H1 (cell line): Measurements from ENCODE around the gene ADAMTS13. TPM values are rescaled to one million over a fixed set of nuclear protein-coding genes. Genes with fewer than 3 reads are reported as not detected.

Source experiments
- CTCF ChIA-PET: fragments of 300-600 bp; sonication (Branson Sonifier 250); formaldehyde crosslinking; loops from one replicate; lab custom pipeline; 2021; ENCODE audit not compliant: partially characterized antibody; lab: Charles Lee
- POLR2A ChIA-PET: fragments of 300-600 bp; sonication (Branson Sonifier 250); formaldehyde crosslinking; loops from one replicate; lab custom pipeline; 2021; ENCODE audit warnings: inconsistent platforms; ENCODE audit not compliant: partially characterized antibody; lab: Charles Lee
- DNase-seq, 2 experiments: peaks; one replicate each; pipeline versions ENCODE4 v3.0.0 to v3.0.0-alpha.2; 2010 to 2022; ENCODE audit warnings: low spot score in 2 of 2, low read depth in 1 of 2, mixed read lengths in 1 of 2
- FAIRE-seq: peaks from 2 replicates; lab custom pipeline; 2011; peaks lifted over from hg19 to GRCh38; lab: Jason Lieb, UNC
- H2AFZ ChIP-seq: 2 replicates; pipeline ENCODE4 v1.8.1; 2012; ENCODE audit warnings: low read length, inconsistent platforms
- H2AK5ac ChIP-seq: 2 replicates; pipeline ENCODE4 v1.6.1; 2013; ENCODE audit warnings: low read depth, low read length
- H2BK120ac ChIP-seq: replicated peaks from 2 replicates; pipeline ENCODE3; 2013; ENCODE audit warnings: low read depth, low read length, inconsistent platforms
- H2BK12ac ChIP-seq: 2 replicates; pipeline ENCODE4 v1.6.1; 2013; ENCODE audit warnings: low read depth, low read length
- H2BK15ac ChIP-seq: 2 replicates; pipeline ENCODE4 v1.6.1; 2013; ENCODE audit warnings: low read length
- H2BK20ac ChIP-seq: 2 replicates; pipeline ENCODE4 v1.6.1; 2013; ENCODE audit warnings: low read length
- H2BK5ac ChIP-seq: 2 replicates; pipeline ENCODE4 v1.6.1; 2013; ENCODE audit warnings: low read depth, low read length
- H3K14ac ChIP-seq: 2 replicates; pipeline ENCODE4 v1.6.1; 2013; ENCODE audit warnings: inconsistent platforms; ENCODE audit not compliant: insufficient read length
- H3K18ac ChIP-seq: 2 replicates; pipeline ENCODE4 v1.6.1; 2013; ENCODE audit warnings: low read length; ENCODE audit errors: extremely low read depth
- H3K23ac ChIP-seq: 2 replicates; pipeline ENCODE4 v1.6.1; 2013; ENCODE audit warnings: inconsistent platforms; ENCODE audit not compliant: insufficient read length
- H3K23me2 ChIP-seq: 2 replicates; pipeline ENCODE4 v1.6.1; 2013; ENCODE audit warnings: low read depth, low read length
- H3K27ac ChIP-seq: 2 replicates; pipeline ENCODE4 v1.6.1; 2011; ENCODE audit warnings: low read depth, low read length, inconsistent platforms
- H3K27me3 ChIP-seq, 4 experiments: replicated peaks in 1 of 4; 1 replicate in 1 of 4; 2 replicates in 3 of 4; pipeline versions ENCODE4 v1.6.1 to v1.8.1; 2011 to 2013; ENCODE audit warnings: low read length in 3 of 4, mild to moderate bottlenecking in 3 of 4, inconsistent platforms in 2 of 4, mixed read lengths in 2 of 4, moderate library complexity in 1 of 4; ENCODE audit not compliant: control insufficient read depth in 3 of 4, insufficient read depth in 3 of 4; ENCODE audit errors: extremely low read depth in 1 of 4
- H3K36me3 ChIP-seq, 4 experiments: 2 replicates each; pipeline versions ENCODE4 v1.6.1 to v1.8.1; 2011 to 2013; ENCODE audit warnings: mild to moderate bottlenecking in 4 of 4, low read length in 3 of 4, moderate library complexity in 2 of 4, control low read depth in 1 of 4, inconsistent platforms in 1 of 4; ENCODE audit not compliant: insufficient read depth in 4 of 4, control insufficient read depth in 2 of 4
- H3K4ac ChIP-seq: replicated peaks from 2 replicates; pipeline ENCODE3; 2013; ENCODE audit warnings: low read length, low read depth, mixed read lengths, inconsistent platforms; ENCODE audit not compliant: insufficient read length
- H3K4me1 ChIP-seq, 4 experiments: replicated peaks in 1 of 4; 1 replicate in 1 of 4; 2 replicates in 3 of 4; pipeline versions ENCODE4 v1.6.1 to v1.8.1; 2011 to 2013; ENCODE audit warnings: low read length in 3 of 4, inconsistent platforms in 2 of 4, mixed read lengths in 1 of 4; ENCODE audit not compliant: insufficient read depth in 4 of 4, control insufficient read depth in 3 of 4
- H3K4me2 ChIP-seq, 2 experiments: 2 replicates each; pipeline versions ENCODE4 v1.6.1 to v1.8.1; 2011 to 2013; ENCODE audit warnings: low read depth in 2 of 2, low read length in 2 of 2, control low read depth in 1 of 2, inconsistent platforms in 1 of 2, mild to moderate bottlenecking in 1 of 2; ENCODE audit not compliant: insufficient read depth in 1 of 2
- H3K4me3 ChIP-seq, 4 experiments: fragments of 200-600, 300-600 bp in 1 of 4; sonication (generic), shearing (Covaris generic), sonication (Bioruptor Twin) in 1 of 4; 2 replicates each; pipeline versions ENCODE4 v1.5.1 to v1.8.1; 2011 to 2016; ENCODE audit warnings: low read length in 4 of 4, low read depth in 3 of 4, control low read depth in 2 of 4, inconsistent platforms in 2 of 4, mild to moderate bottlenecking in 2 of 4, mixed read lengths in 1 of 4, moderate library complexity in 1 of 4; ENCODE audit not compliant: insufficient read depth in 2 of 4; ENCODE audit errors: extremely low read depth in 1 of 4
- H3K56ac ChIP-seq: replicated peaks from 2 replicates; pipeline ENCODE3; 2013; ENCODE audit warnings: low read depth, mild to moderate bottlenecking, mixed read lengths, low read length, inconsistent platforms; ENCODE audit not compliant: insufficient read length
- H3K79me1 ChIP-seq: 2 replicates; pipeline ENCODE4 v1.6.1; 2013; ENCODE audit warnings: low read depth, low read length, control low read depth
- H3K79me2 ChIP-seq, 2 experiments: 2 replicates each; pipeline versions ENCODE4 v1.6.1 to v1.8.1; 2012 to 2013; ENCODE audit warnings: low read length in 2 of 2, mild to moderate bottlenecking in 2 of 2, inconsistent platforms in 1 of 2; ENCODE audit not compliant: insufficient read depth in 2 of 2, control insufficient read depth in 1 of 2
- H3K9ac ChIP-seq, 4 experiments: replicated peaks in 1 of 4; 1 replicate in 1 of 4; 2 replicates in 3 of 4; pipeline versions ENCODE4 v1.6.1 to v1.8.1; 2011 to 2013; ENCODE audit warnings: low read depth in 3 of 4, low read length in 3 of 4, control low read depth in 2 of 4, mild to moderate bottlenecking in 2 of 4, moderate library complexity in 2 of 4, inconsistent platforms in 1 of 4; ENCODE audit errors: extremely low read depth in 1 of 4
- H3K9me3 ChIP-seq, 2 experiments: 2 replicates each; pipeline versions ENCODE4 v1.6.1 to v1.8.1; 2012 to 2013; ENCODE audit warnings: mild to moderate bottlenecking in 2 of 2, moderate library complexity in 2 of 2, control low read depth in 1 of 2, inconsistent platforms in 1 of 2, low read depth in 1 of 2, low read length in 1 of 2, mixed read lengths in 1 of 2; ENCODE audit not compliant: insufficient read depth in 2 of 2
- H4K20me1 ChIP-seq, 2 experiments: replicated peaks in 1 of 2; 2 replicates each; pipeline versions ENCODE3 to v1.8.1; 2011 to 2013; ENCODE audit warnings: inconsistent platforms in 2 of 2, low read length in 2 of 2, mild to moderate bottlenecking in 1 of 2; ENCODE audit not compliant: insufficient read depth in 2 of 2, control insufficient read depth in 1 of 2
- H4K5ac ChIP-seq: 2 replicates; pipeline ENCODE4 v1.6.1; 2013; ENCODE audit warnings: low read length, low read depth, mixed read lengths, inconsistent platforms; ENCODE audit not compliant: insufficient read length
- H4K8ac ChIP-seq: 2 replicates; pipeline ENCODE4 v1.8.0; 2013; ENCODE audit warnings: mild to moderate bottlenecking, moderate library complexity, low read length, inconsistent platforms; ENCODE audit not compliant: insufficient read depth; ENCODE audit errors: extremely low read depth
- H4K91ac ChIP-seq: replicated peaks from 2 replicates; pipeline ENCODE3; 2013; ENCODE audit warnings: low read length, mixed read lengths, inconsistent platforms; ENCODE audit not compliant: insufficient read length
- EGR1 ChIP-seq: IDR thresholded peaks from 2 replicates; pipeline ENCODE4 v1.6.1; 2011; ENCODE audit warnings: low read depth, low read length, borderline replicate concordance
- EP300 ChIP-seq, 2 experiments: IDR thresholded peaks; 1 replicate in 1 of 2; 2 replicates in 1 of 2; pipeline ENCODE4 v1.6.1; 2011 to 2012; ENCODE audit warnings: low read depth in 2 of 2, low read length in 2 of 2, mild to moderate bottlenecking in 2 of 2, borderline replicate concordance in 1 of 2, inconsistent platforms in 1 of 2, moderate library complexity in 1 of 2
- EZH2 ChIP-seq: fragments of 200-600 bp; sonication (generic); IDR thresholded peaks from 2 replicates; pipeline ENCODE4 v1.7.1; 2012; ENCODE audit warnings: low read depth, mild to moderate bottlenecking, moderate library complexity, low read length, inconsistent platforms; ENCODE audit not compliant: severe bottlenecking
- POLR2AphosphoS5 ChIP-seq: IDR thresholded peaks from 2 replicates; pipeline ENCODE4 v1.6.1; 2011; ENCODE audit warnings: low read depth, low read length
- SIN3A ChIP-seq, 2 experiments: IDR thresholded peaks in 1 of 2; conservative IDR thresholded peaks in 1 of 2; 2 replicates each; pipeline ENCODE4 v1.6.1; 2011 to 2012; ENCODE audit warnings: low read length in 2 of 2, improper control_type of control experiment in 1 of 2, low read depth in 1 of 2, mild to moderate bottlenecking in 1 of 2
- SIRT6 ChIP-seq: IDR thresholded peaks from one replicate; pipeline ENCODE4 v1.7.1; 2012; ENCODE audit warnings: low read length, inconsistent platforms
- WGBS, 2 experiments: shearing (Covaris generic) in 1 of 2; methylation state at CpG; one replicate each; pipeline versions ENCODE4 v1.1.6 to v1.1.7; 2013 to 2015; ENCODE audit warnings: low lambda C conversion rate in 2 of 2, mixed read lengths in 2 of 2, inconsistent platforms in 1 of 2, low coverage in 1 of 2, missing lambda C conversion rate in 1 of 2; ENCODE audit not compliant: insufficient replicate concordance in 2 of 2, insufficient coverage in 1 of 2, insufficient read length in 1 of 2; ENCODE audit errors: extremely low coverage in 1 of 2, missing lambda C conversion rate in 1 of 2; 5-methylcytosine and 5-hydroxymethylcytosine counted together
- polyA plus RNA-seq, 7 experiments: library from polyadenylated mRNA; depleted of rRNA in 3 of 7; stranded (reverse) in 5 of 7; unstranded in 2 of 7; fragments of >200 nt in 5 of 7; fragments of 200-250 nt in 2 of 7; gene quantifications; 1 replicate in 5 of 7; 2 replicates in 1 of 7; 4 replicates in 1 of 7; pipeline versions ENCODE4 v1.2.1 to v1.2.3, GENCODE V29; 2011 to 2013; ENCODE audit warnings: missing spikeins in 2 of 7, mixed read lengths in 2 of 7
- total RNA-seq: library from RNA; stranded (reverse); fragmentation: NEBNext Ultra II Directional; extraction: Animal tissue kit (Norgen Biotek cat#: 25700); gene quantifications from 2 replicates; pipeline ENCODE4 v1.2.1, GENCODE V29; 2021

The ADAMTS13 gene
- total and polyA plus RNA-seq, 2 of the 8 experiments (the other 6 are each of a cell fraction or from before 2014, with no cell fraction given) = 4.4 to 5.8 TPM

- no peak overlapping the region for H3K4me2 ChIP-seq
- no peak overlapping the region for H3K14ac ChIP-seq
- no peak overlapping the region for H3K27ac ChIP-seq
- no peak overlapping the region for H4K91ac ChIP-seq
- H2BK5ac ChIP-seq = no peak overlapping the region
- no peak overlapping the region for H2AK5ac ChIP-seq
- DNase-seq = no peak
- H3K4me3 ChIP-seq = no peak overlapping the region
- H3K4me1 ChIP-seq = peaks cover 0 to 5% (median 3%) of the 10 kb centered on the region in 4 experiments; a peak in 5 of 7 replicates
- no peak for TF ChIP-seq SIN3A (conservative IDR thresholded peaks at IDR 0.05 in 1 of 2, IDR thresholded peaks at IDR 0.05 in 1 of 2; ENCODE audit: low read depth in 1 of 2, low read length in 2 of 2)
- TF ChIP-seq EGR1 = no peak
- no peak for TF ChIP-seq EP300 (IDR thresholded peaks at IDR 0.05; ENCODE audit: borderline replicate concordance in 1 of 2, low read depth in 2 of 2, low read length in 2 of 2)
- no peak for TF ChIP-seq EZH2
- no peak for TF ChIP-seq SIRT6
- no peak for TF ChIP-seq POLR2AphosphoS5
- TF ChIP-seq, all 59 proteins: peak for 0
- Histone ChIP-seq H2BK15ac (no peak overlapping the region), H4K8ac (no peak overlapping the region), H4K20me1 (peaks cover 0 to 2% of the 10 kb centered on the region in 2 experiments), H2AFZ (no peak overlapping the region), H2BK12ac (no peak overlapping the region), H2BK20ac (no peak overlapping the region), H3K23me2 (peaks cover 1% of the 10 kb centered on the region; the same call in 1 of the 2 replicates), H3K56ac (no peak overlapping the region), H3K9me3 (no peaks in the 10 kb centered on the region), H3K27me3 (no peaks in the 10 kb centered on the region; a peak in 2 of 7 replicates), H2BK120ac (no peak overlapping the region), H3K23ac (no peak overlapping the region), H3K9ac (no peak overlapping the region), H3K79me2 (no peaks in the 10 kb centered on the region), H3K18ac (no peak overlapping the region), H4K5ac (no peak overlapping the region), H3K4ac (no peak overlapping the region), H3K36me3 (no peaks in the 10 kb centered on the region), H3K79me1 (no peaks in the 10 kb centered on the region)
- ChIA-PET POLR2A (interaction anchor here (0.9 to 2.1 kb wide), 6 partner anchors 10 to 104 kb away, joined by 3 to 6 read pairs (median 4); no protein-coding TSS in a partner anchor), CTCF (interaction anchor here (0.6 to 6.9 kb wide), 10 partner anchors 9 to 45 kb away, joined by 3 to 64 read pairs (median 4); partner anchors contain the start of gene SLC2A6)
- 90% methylated on average over 19 of the region's 19 CpGs; no CpG with 5 or more reads in 1 of the 2 experiments for WGBS, 2 experiments
- FAIRE-seq = no peak
These were observed 32.2 kb downstream of the ADAMTS13 start for GRCh38 chr9:133454325-133454724.
